Stimulated activated CD4-positive, alpha-beta T cell treated with anti-CD3 and anti-CD28 coated beads, Interleukin-12 subunit alpha, Interleukin-12 subunit beta, amount 100 ng/mL, for 48 hours (primary cell): Measurements from ENCODE around the gene TNIP3.
"Not testable (repeated sequence)": the region's sequence is repeated elsewhere in the genome, so short reads cannot be mapped to it uniquely, and the experiment has no call there.

Experiments
- DNase-seq, 3 donors: peaks; one replicate each; pipeline ENCODE4 v3.0.0-alpha.2; 2020; ENCODE audit warnings: low read depth in 2 of 3, low spot score in 1 of 3

The TNIP3 gene

DNA sequence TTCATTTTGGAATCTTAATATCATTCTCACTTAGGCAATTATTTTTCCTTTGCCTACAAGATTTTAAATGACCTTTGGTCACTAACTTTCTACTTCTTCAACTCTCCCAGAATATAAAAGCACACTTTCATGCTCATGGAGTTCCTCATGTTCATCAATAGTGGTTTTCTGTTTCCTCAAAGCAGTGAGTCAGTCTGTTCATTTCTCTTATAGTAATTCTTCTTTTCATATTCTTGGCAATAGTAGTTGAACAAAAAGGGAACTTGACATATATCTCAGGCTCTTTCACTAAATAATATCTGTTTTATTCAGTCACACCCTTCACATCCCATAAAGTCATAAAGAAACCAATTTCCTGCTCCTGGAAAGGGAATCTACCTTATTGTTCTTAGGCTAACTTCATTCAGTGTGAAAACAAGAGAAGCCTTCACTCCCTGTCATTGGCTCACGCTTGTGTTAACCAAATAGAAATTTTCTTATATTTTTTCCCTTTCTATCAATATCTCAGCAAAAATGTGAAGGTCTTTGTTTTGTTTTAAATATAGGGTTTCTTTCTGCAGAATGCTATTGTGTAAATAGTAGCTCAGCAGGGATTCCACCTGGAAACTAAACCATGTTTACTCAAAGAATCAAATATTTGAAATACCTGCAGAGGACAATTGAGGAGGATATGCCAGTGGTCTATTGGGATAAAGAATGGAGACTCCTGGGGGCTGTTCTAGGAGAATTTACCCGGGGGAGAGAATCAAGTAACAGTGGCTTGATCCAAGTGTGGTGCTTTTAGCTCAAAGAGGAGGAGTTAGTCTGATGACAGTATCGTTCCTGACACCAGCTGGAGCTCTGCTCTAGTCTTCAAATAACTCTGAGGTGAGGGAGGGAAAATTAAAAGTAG lies 13.4 kb upstream of the TNIP3 start:
- DNase-seq = no peak

DNA sequence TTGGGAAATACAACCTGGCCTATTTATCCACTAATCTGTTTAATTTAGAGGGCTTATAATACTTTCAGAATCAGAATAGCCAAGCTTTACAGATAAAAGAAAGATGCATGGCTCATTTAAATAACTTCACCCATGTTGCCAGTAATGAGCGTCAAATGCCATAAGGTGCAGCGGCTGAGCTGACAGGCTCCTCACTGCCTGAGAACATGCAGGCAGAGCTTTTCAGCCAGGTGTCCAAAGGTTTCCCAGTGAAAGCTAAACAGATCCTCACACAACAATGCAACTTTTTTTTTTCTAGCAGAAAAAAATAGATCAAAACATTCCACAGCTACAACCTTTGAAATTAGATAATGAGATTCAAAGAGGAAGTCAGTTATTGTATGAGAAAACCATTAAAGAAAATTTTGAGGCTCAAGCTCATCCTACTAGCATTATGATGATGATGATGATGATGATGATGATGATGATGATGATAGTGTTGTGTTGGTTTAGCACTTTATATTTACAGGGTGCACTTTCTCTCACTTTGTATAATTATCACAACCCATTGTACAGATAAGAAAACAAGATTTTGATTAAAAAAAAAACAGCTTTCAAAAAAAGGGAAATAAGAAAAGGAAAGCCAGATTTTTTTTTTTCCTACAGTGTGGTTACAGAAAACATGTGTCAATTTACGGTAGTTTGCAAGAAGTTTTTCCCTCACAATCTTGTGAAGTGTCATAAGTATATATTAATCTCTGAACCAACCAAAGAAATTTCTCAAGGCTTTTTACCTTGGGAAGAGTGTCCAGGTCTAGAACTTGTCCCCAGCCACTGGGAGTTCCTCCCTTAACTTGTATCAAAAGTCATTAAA lies 12.2 kb upstream of the TNIP3 start:
- no peak for DNase-seq

DNA sequence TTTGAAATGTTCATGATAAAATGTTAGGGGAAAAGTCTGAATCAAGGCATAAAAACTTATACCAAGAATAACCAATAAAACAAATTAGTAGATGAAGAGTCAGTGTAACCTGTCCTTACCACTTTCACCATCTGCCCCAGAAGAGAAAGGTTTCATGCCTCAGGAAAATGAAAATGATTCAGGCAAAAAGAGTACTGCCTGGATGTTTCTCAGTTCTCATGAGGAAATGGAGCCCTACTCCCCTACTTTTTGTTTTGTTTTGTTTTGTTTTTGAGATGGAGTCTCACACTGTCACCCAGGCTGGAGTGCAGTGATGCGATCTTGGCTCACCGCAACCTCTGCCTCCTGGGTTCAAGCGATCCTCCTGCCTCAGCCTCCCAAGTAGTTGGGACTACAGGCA lies 7.4 kb upstream of the TNIP3 start:
- DNase-seq = not testable (repeated sequence)

GRCh38 chr4:121168446-121169281 lies 4.5 kb upstream of the TNIP3 start:
- no peak for DNase-seq

DNA sequence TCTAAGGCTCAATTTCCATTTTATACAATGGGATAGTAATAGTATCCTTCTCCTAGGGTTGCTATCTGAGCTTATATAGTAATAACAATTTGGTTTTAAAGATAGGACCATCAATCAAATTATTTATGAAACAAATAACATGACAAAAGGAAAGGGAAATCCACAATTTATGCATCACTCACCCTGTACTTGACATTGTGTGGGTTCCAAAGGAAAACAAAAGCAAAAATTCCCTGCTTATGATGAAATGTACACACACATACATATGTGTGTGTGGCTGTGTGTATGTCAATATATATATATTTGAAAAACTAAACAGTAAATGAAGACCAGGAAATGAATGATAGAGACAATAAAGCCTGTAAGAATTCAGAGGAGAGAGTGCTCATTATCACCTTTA lies 2.9 kb upstream of the TNIP3 start:
- no peak for DNase-seq

DNA sequence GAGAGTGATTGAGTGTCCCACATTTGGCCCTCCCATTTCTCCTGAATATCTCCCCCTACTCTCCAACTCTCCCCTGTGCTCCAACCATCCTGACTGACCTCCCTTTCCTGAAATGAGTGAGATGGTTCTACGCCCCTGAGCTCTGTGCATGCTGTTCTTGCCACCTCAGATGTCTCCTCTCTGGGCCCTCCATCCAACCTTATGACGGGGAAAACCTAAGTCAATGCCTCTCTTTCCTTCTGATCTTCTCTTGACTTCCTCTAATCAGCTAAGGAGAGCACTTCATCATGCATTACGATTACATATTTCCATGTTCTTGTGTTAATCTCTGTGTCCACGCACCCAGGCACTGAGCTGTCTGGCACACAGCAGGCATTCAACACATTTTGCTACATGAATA lies 1.1 kb upstream of the TNIP3 start:
- DNase-seq = no peak

GRCh38 chr4:121156822-121157769 lies 7.0 kb downstream of the TNIP3 start:
- DNase-seq = no peak

GRCh38 chr4:121155893-121156292 lies 8.2 kb downstream of the TNIP3 start:
- no peak for DNase-seq

DNA sequence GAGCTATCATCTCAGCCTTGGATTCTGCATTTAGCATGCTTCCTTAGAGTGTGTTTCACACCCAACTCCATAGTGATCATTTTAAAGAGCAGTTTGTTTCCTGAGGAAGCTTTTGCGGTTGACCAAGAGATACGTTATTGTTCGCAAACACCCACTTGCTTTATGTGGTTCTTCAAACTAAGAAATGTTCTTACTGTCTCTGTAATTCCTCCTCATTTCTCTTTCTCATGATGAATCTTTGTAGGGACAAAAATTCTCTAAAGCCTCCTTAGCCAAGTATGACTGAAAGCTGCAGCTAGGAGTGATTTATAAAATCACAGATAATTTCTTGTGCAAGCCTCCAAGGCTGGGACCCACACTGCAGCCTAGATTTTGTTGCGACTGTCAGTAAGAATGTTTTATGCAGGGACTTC lies 10.0 kb downstream of the TNIP3 start:
- peak in 1 of 3 donors; percentile 14 for DNase-seq

DNA sequence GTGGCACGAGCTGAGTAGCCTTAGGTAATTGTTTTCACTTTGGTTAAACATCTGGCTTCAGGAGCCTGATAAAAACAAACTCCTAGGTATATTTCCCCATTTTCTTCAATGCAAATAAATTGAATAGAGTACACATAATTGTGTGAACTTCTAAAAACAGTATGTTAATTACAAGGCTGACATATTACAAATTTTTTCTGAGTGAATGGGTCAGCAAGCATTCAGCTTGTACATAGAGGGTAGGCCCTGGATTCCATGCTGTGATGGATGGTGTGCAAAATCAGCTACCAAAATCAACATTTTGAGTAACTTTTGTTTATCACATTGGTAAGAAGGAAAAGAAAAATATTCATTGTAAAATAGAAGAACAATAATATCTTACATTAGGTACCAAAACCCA lies 12.2 kb downstream of the TNIP3 start:
- DNase-seq = no peak

DNA sequence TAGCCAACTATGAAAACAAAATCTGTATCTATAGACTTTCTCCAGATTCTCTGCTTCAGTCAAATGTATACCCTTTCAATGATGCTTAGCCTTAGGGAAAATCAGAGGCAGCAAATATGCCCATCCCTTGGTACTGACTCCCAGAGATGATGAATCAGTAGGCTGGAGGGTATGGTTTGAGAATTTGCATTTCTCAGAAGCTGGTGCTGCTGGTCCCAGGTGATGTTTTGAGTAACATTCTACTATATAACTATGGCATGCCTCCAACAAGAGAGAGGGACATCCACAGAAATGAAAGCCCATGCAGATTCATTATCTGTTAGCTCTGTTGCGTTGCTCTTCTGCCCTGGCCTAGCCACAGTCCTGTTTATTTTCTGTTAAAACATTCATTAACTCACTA lies 13.6 kb downstream of the TNIP3 start:
- DNase-seq = no peak

DNA sequence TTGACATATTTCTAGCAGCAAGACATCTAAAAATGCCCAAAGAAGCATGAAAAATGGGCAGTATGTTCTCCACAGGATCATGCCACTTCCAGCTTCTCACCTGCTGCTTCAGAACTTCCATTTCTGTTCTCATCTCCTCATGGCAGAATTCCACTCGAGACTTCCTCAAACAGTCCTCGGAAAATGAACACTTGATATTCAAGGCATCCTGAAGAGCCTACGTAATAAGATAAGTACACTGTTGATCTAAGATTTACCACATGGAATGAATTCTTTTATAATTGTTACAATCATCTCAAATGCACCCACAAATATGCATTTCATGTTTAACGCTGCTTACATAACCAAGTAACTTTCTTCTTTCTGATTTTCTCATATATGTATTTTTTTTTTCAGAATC lies 14.1 kb downstream of the TNIP3 start:
- DNase-seq = no peak

DNA sequence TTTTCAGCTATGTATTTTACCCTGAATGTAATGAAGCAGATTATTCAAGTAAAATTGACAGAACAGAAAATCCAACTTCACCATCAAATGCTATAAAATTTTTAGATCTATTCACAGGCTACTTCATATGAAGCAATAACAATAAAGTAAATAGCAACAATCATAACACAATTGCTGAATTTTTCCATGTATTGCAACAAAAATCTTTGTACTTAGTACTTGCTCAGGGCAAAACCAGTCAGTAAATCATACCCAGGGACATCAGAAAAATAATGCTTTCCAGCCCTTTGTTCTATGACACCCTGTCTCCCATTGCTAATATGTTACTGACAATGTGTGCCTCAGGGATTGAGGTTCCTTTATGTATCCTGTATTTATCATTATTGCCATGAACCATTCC lies 15.5 kb downstream of the TNIP3 start:
- DNase-seq = no peak

- DNase-seq = no peak
Measured at GRCh38 chr4:121148000-121148399, 16.1 kb downstream of the TNIP3 start.

GRCh38 chr4:121146530-121146929 lies 17.6 kb downstream of the TNIP3 start:
- DNase-seq = no peak

GRCh38 chr4:121145430-121145829 lies 18.7 kb downstream of the TNIP3 start:
- no peak for DNase-seq

DNA sequence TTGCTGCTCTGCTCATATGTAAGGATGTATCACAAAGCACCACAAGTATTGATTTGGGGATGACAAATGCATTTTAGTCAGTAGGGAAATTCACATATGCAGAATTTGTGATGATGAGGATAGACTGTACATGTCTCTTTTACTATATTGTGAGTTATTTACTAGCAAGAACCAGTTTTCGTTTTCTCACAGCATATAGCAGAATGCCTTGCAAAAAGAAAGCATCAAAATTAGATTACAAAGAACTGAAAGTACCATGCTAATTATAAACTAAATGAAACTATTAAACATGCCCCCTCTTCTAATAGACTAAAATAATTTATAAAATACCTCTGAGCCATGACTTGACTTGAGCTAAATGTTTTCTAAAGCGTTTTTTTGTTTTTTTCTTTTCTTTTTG lies 20.1 kb downstream of the TNIP3 start:
- DNase-seq = no peak

DNA sequence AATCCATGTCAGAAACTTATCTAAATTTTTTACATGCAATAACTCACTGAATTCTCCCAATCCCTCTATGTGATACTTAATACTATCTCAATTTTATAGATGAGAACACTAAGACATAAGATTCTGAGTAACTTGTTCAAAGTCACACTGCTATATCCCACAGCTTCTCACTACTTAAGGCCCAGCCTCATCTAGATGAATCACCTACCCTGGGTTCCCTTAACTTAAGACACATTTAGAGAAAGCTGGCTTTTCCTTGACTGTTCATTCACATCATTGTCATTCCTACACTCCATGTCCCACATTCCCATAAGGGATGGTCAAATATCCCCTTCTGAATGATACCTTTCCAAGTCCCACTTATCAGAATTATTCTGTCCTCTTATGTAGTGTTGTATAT lies 21.0 kb downstream of the TNIP3 start:
- no peak for DNase-seq

- DNase-seq = no peak
Measured at GRCh38 chr4:121140716-121141460, 23.2 kb downstream of the TNIP3 start.
